Tibial artery (tissue), 4 donors: ENCODE data around the gene WIZ.

ENCODE experiments used
- DNase-seq, 2 donors: peaks; one replicate each; pipeline ENCODE4 v3.0.0-alpha.2; 2019
- H3K27ac ChIP-seq, 2 donors: fragments of 200-600 bp; sonication (generic) in 1 of 2; 1 replicate in 1 of 2; 2 replicates in 1 of 2; pipeline ENCODE4 v1.5.1; 2018 to 2019; ENCODE audit warnings: mild to moderate bottlenecking in 1 of 2
- H3K27me3 ChIP-seq, 2 donors: fragments of 200-600 bp; sonication (generic) in 1 of 2; one replicate each; pipeline versions ENCODE4 v1.5.1 to v1.6.0; 2016 to 2019
- H3K36me3 ChIP-seq, 3 donors: fragments of 200-600 bp; sonication (generic) in 2 of 3; one replicate each; pipeline ENCODE4 v1.5.1; 2016 to 2019; ENCODE audit warnings: mild to moderate bottlenecking in 2 of 3
- H3K4me1 ChIP-seq, 4 donors: fragments of 200-600 bp; sonication (generic) in 2 of 4; 1 replicate in 3 of 4; 2 replicates in 1 of 4; pipeline ENCODE4 v1.5.1; 2016 to 2019
- H3K4me3 ChIP-seq, 2 donors: fragments of 200-600 bp; sonication (generic) in 1 of 2; 1 replicate in 1 of 2; 2 replicates in 1 of 2; pipeline ENCODE4 v1.5.1; 2018 to 2019; ENCODE audit warnings: mild to moderate bottlenecking in 2 of 2
- H3K9me3 ChIP-seq, 3 donors: fragments of 200-600 bp; sonication (generic) in 1 of 3; one replicate each; pipeline ENCODE4 v1.5.1; 2016 to 2019
- CTCF ChIP-seq, 2 experiments: fragments of 200-600 bp in 1 of 2; fragments of 450-650 bp in 1 of 2; IDR thresholded peaks; one replicate each; pipeline ENCODE4 v1.5.1; 2017 to 2019; ENCODE audit warnings: antibody characterized with exemption in 2 of 2, mild to moderate bottlenecking in 1 of 2, moderate library complexity in 1 of 2
- intact Hi-C: fragments of 100-400 bp; cut with DNase I; formaldehyde crosslinking; loops from one replicate; pipeline ENCODE4 v1.15.0; 2023; ENCODE audit warnings: low total_unique reads

The WIZ gene

GRCh38 chr19:15449620-15450527, at the start of gene WIZ:
Gene WIZ, minus strand, starts transcription at chr19:15449956. Its CDS starts 1,649 bp downstream, at chr19:15448307.
- peaks cover 0 to 12% (median 0%) of the 10 kb centered on the region in 3 donors for H3K36me3 ChIP-seq
- DNase-seq, result peak; percentile 81 to 90
- intact Hi-C loops, result loop anchor here (5.0 kb wide), 1 partner anchor 102 kb away; no protein-coding TSS in a partner anchor
- TF ChIP-seq CTCF (IDR thresholded peaks at IDR 0.05), result no peak
- no peaks in the 10 kb centered on the region for H3K9me3 ChIP-seq
- peak within 1 kb of the TSS; percentile 75 to 82 for H3K27ac ChIP-seq
- peak within 1 kb of the TSS; percentile 66 to 87 for H3K4me3 ChIP-seq
- H3K27me3 ChIP-seq, result peaks cover 0 to 12% of the 10 kb centered on the region in 2 donors
- H3K4me1 ChIP-seq, result peaks cover 0 to 53% (median 44%) of the 10 kb centered on the region in 4 donors

- TF ChIP-seq CTCF (IDR thresholded peaks at IDR 0.05), result no peak
Measured at GRCh38 chr19:15498910-15499309, 49.2 kb upstream of the WIZ start.

GRCh38 chr19:15498156-15498858, 48.6 kb upstream of the WIZ start:
- TF ChIP-seq CTCF (IDR thresholded peaks at IDR 0.05), result no peak
- DNase-seq, result no peak
- intact Hi-C loops, result no loop called here
- Histone ChIP-seq H3K27me3 (peaks cover 0 to 23% of the 10 kb centered on the region in 2 donors), H3K27ac (no peak overlapping the region), H3K36me3 (no peaks in the 10 kb centered on the region), H3K4me1 (no peaks in the 10 kb centered on the region), H3K4me3 (no peak overlapping the region), H3K9me3 (no peaks in the 10 kb centered on the region)

More at GRCh38 chr19:15498910-15499309, 49.2 kb upstream of the WIZ start:
- no peak for DNase-seq
- Histone ChIP-seq H3K27me3 (peaks cover 0 to 28% of the 10 kb centered on the region in 2 donors), H3K9me3 (no peaks in the 10 kb centered on the region), H3K4me1 (no peaks in the 10 kb centered on the region), H3K4me3 (no peak overlapping the region), H3K36me3 (no peaks in the 10 kb centered on the region), H3K27ac (no peak overlapping the region)
- intact Hi-C loops, result no loop called here

GRCh38 chr19:15495151-15495550, 45.4 kb upstream of the WIZ start:
- no peak for TF ChIP-seq CTCF (IDR thresholded peaks at IDR 0.05)
- Histone ChIP-seq H3K4me3 (no peak overlapping the region), H3K36me3 (no peaks in the 10 kb centered on the region), H3K4me1 (no peaks in the 10 kb centered on the region), H3K27ac (no peak overlapping the region), H3K27me3 (peaks cover 0 to 7% of the 10 kb centered on the region in 2 donors), H3K9me3 (no peaks in the 10 kb centered on the region)
- no peak for DNase-seq
- intact Hi-C loops, result no loop called here

GRCh38 chr19:15488489-15489226, 38.9 kb upstream of the WIZ start:
- TF ChIP-seq CTCF (IDR thresholded peaks at IDR 0.05), result no peak
- no peak overlapping the region for H3K27ac ChIP-seq
- H3K36me3 ChIP-seq, result no peaks in the 10 kb centered on the region
- no peaks in the 10 kb centered on the region for H3K4me1 ChIP-seq
- H3K4me3 ChIP-seq, result no peak overlapping the region
- no peaks in the 10 kb centered on the region for H3K27me3 ChIP-seq
- no peak for DNase-seq
- intact Hi-C loops, result no loop called here
- H3K9me3 ChIP-seq, result no peaks in the 10 kb centered on the region
